ENCODE results near the gene PAX5.
"Not testable (repeated sequence)": the region's sequence is repeated elsewhere in the genome, so short reads cannot be mapped to it uniquely, and the experiment has no call there.

The PAX5 gene

GRCh38 chr9:37033682-37034304 is at the start of gene PAX5:
TSS of gene PAX5 (minus strand) at chr9:37034268. CDS start at chr9:37034031, 237 bp downstream.
- TF ChIP-seq CTCF (IDR thresholded peaks at IDR 0.05; ENCODE audit: extremely low read depth, insufficient read depth, missing control alignments), result no peak
- in situ Hi-C loops (cut with MboI; ENCODE audit: low pct_unique_long_range_greater_than_20kb, low sequenced_read_pairs, unreplicated experiment), result no loop called here
- peak; percentile 24 for DNase-seq (ENCODE audit: low spot score)

- in situ Hi-C loops (cut with MboI; ENCODE audit: low pct_unique_long_range_greater_than_20kb, low sequenced_read_pairs, unreplicated experiment), result no loop called here
- DNase-seq (ENCODE audit: low spot score), result no peak
- TF ChIP-seq CTCF (IDR thresholded peaks at IDR 0.05; ENCODE audit: extremely low read depth, insufficient read depth, missing control alignments), result no peak
Measured at GRCh38 chr9:37083654-37084053, 49.6 kb upstream of the PAX5 start.

- no peak for DNase-seq (ENCODE audit: low spot score)
- in situ Hi-C loops (cut with MboI; ENCODE audit: low pct_unique_long_range_greater_than_20kb, low sequenced_read_pairs, unreplicated experiment), result no loop called here
- no peak for TF ChIP-seq CTCF (IDR thresholded peaks at IDR 0.05; ENCODE audit: extremely low read depth, insufficient read depth, missing control alignments)
Measured at GRCh38 chr9:37082214-37082765, 48.2 kb upstream of the PAX5 start.

GRCh38 chr9:37081507-37081906 is 47.4 kb upstream of the PAX5 start:
- DNase-seq (ENCODE audit: low spot score); in situ Hi-C loops (cut with MboI; ENCODE audit: low pct_unique_long_range_greater_than_20kb, low sequenced_read_pairs, unreplicated experiment): not testable (repeated sequence)

GRCh38 chr9:37080165-37080628 is 46.1 kb upstream of the PAX5 start:
- in situ Hi-C loops (cut with MboI; ENCODE audit: low pct_unique_long_range_greater_than_20kb, low sequenced_read_pairs, unreplicated experiment); DNase-seq (ENCODE audit: low spot score): not testable (repeated sequence)

- no peak for TF ChIP-seq CTCF (IDR thresholded peaks at IDR 0.05; ENCODE audit: extremely low read depth, insufficient read depth, missing control alignments)
- in situ Hi-C loops (cut with MboI; ENCODE audit: low pct_unique_long_range_greater_than_20kb, low sequenced_read_pairs, unreplicated experiment), result no loop called here
- peak; percentile 94 for DNase-seq (ENCODE audit: low spot score)
Measured at GRCh38 chr9:37079370-37080164, 45.5 kb upstream of the PAX5 start.

GRCh38 chr9:37074790-37075189 is 40.7 kb upstream of the PAX5 start:
- DNase-seq (ENCODE audit: low spot score); in situ Hi-C loops (cut with MboI; ENCODE audit: low pct_unique_long_range_greater_than_20kb, low sequenced_read_pairs, unreplicated experiment): not testable (repeated sequence)

GRCh38 chr9:37066139-37066725 is 32.2 kb upstream of the PAX5 start:
- peak; percentile 30 for DNase-seq (ENCODE audit: low spot score)
- in situ Hi-C loops (cut with MboI; ENCODE audit: low pct_unique_long_range_greater_than_20kb, low sequenced_read_pairs, unreplicated experiment), result no loop called here
- no peak for TF ChIP-seq CTCF (IDR thresholded peaks at IDR 0.05; ENCODE audit: extremely low read depth, insufficient read depth, missing control alignments)

All from GM13977 (cell line).